Muscle layer of duodenum (tissue), 2 donors: ENCODE measurements around the gene RCE1.

Source experiments
- H3K27ac ChIP-seq: one replicate; pipeline ENCODE4 v1.7.0; 2013; ENCODE audit warnings: mild to moderate bottlenecking, low read length
- H3K27me3 ChIP-seq: one replicate; pipeline ENCODE4 v1.7.0; 2013; ENCODE audit warnings: low read depth, mild to moderate bottlenecking, control low read depth, low read length
- H3K36me3 ChIP-seq, 2 donors: one replicate each; pipeline ENCODE4 v1.7.0; 2013; ENCODE audit warnings: low read length in 2 of 2, control low read depth in 1 of 2, mild to moderate bottlenecking in 1 of 2; ENCODE audit not compliant: insufficient read depth in 2 of 2, control insufficient read depth in 1 of 2
- H3K4me1 ChIP-seq, 2 donors: one replicate each; pipeline ENCODE4 v1.7.0; 2013; ENCODE audit warnings: low read length in 2 of 2, mild to moderate bottlenecking in 2 of 2, control low read depth in 1 of 2, moderate library complexity in 1 of 2; ENCODE audit not compliant: insufficient read depth in 2 of 2, control insufficient read depth in 1 of 2
- H3K4me3 ChIP-seq, 2 donors: one replicate each; pipeline ENCODE4 v1.7.0; 2013; ENCODE audit warnings: low read length in 2 of 2, low read depth in 1 of 2, mild to moderate bottlenecking in 1 of 2
- H3K9me3 ChIP-seq, 2 donors: one replicate each; pipeline ENCODE4 v1.7.0; 2013; ENCODE audit warnings: low read length in 2 of 2, control low read depth in 1 of 2, mild to moderate bottlenecking in 1 of 2; ENCODE audit not compliant: control insufficient read depth in 1 of 2
- donor health status: healthy.

The RCE1 gene

DNA sequence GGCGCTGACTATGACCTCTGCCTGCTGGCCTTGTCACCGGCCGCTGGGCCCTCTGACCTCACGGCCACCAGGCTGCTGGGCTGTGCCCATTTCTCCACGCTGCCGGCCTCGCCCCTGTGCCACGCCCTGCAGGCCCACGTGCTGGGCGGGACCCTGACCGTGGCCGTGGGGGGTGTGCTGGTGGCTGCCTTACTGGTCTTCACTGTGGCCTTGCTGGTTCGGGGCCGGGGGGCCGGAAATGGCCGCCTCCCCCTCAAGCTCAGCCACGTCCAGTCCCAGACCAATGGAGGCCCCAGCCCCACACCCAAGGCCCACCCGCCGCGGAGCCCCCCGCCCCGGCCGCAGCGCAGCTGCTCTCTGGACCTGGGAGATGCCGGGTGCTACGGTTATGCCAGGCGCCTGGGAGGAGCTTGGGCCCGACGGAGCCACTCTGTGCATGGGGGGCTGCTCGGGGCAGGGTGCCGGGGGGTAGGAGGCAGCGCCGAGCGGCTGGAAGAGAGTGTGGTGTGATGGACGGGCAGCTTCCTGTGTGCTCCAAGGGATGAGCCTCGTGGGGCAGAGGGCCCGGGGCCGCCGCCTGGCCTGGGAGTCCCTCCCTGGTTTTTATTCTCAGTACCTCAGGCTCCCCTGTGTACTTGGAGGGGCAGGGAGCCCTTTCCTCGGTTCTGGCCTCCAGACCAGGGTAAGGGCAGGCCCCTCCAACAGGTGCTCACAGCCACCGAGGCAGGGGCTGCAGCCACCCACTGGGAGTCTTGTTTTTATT lies 16.6 kb downstream of the RCE1 start:
- H3K4me1 ChIP-seq, result peaks cover 6% of the 10 kb centered on the region in 2 donors

DNA sequence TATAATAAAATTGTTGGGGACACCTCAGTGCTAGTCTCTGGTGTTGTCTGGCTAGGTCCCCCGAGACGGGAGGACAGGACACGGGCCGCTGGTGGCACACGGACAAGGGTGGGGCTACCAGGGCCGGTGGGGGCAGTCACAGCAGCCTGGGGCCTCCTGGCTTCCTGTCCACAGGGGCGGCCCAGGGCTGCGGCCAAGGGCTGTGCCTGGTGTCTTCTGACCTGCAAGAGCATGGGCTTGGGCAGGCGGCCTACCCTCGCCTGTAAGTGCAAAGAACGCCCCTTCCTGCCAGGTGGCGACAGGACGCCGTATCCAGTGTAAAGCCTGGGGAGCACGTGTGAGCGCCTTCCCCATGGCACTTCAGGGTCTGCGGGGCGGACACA lies 17.2 kb downstream of the RCE1 start:
- Histone ChIP-seq H3K27ac (no peak overlapping the region), H3K4me1 (peaks cover 4% of the 10 kb centered on the region in 2 donors), H3K9me3 (no peaks in the 10 kb centered on the region), H3K27me3 (no peaks in the 10 kb centered on the region), H3K36me3 (no peaks in the 10 kb centered on the region), H3K4me3 (no peak overlapping the region)

More for the DNA sequence above, 16.6 kb downstream of the RCE1 start:
- Histone ChIP-seq H3K27me3 (no peaks in the 10 kb centered on the region), H3K4me3 (no peak overlapping the region), H3K36me3 (no peaks in the 10 kb centered on the region), H3K9me3 (no peaks in the 10 kb centered on the region), H3K27ac (no peak overlapping the region)

DNA sequence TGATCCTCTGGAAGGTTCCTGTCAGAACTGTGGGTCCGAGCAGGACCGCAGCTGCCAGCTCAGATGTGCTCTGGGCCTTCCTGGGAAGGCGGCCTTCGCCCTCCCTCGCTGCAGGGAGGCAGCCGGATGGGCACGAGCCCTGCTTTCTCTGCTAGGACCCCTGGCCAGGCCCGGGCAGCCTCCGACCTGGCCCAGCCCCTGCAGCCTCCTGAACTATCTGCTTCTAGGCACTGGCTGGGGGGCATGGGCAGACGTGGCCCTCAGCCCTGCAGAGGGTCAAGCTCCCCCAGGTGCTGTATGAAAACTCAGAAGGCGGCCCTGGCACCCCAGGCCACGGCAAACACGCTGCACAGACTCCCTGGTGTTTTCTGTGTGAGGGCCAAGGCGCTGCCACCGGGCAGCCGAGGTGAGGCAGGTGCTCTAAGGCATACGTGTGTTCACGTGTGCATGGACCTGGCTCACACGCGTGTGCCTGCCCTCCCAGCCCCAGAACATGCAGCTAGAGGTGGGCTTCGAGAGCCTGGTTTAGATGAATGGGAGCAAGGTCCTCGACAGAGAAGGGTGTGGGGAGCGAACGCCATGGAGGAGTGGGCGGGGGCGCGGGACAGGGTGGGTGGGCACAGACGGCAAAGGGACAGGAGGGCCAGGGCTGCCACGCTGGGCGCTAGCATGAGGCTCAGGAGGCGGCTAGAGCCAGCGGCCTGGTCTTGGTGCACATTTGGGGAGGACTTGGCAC lies 18.0 kb downstream of the RCE1 start:
- Histone ChIP-seq H3K27ac (no peak overlapping the region), H3K36me3 (no peaks in the 10 kb centered on the region)

DNA sequence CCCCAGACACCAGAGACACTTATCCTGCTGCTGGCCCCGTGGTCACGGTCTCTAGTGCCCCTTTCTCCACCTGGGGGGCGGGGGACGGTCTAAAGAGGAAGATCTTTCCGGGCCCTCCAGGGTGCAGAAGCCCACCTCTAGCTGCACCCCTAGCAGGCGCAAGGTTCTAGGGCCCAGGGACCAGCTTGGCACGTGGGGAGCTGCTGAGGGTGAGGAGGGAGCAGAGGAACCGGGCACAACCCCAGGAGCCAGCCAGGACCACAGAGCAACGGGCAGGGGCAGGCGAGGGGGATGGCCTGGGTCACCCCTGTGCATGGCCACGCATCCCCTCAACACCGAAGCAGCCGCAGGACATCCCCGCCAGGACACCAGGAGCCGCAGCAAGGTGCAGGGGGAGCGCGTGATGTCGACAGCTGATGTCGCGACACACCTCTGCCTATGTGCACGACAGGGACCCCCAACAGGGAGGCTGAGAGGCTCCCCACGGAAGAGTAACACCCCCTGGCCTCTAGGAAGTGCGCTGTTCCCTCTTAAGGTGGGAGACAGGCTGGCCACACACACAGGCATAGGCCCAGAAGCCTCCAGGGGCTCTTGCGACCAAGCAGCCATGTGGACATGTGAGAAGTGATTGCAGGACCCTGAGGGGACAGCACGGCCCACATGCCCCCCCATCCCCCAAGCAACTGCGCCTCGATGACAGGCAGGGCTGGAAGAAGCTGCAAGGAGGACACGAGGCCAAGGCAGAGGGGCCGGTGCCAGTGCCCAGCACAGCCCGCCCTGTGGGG lies 18.7 kb downstream of the RCE1 start:
- H3K27ac ChIP-seq, result no peak overlapping the region
- H3K36me3 ChIP-seq, result no peaks in the 10 kb centered on the region
- H3K4me3 ChIP-seq, result no peak overlapping the region
- no peaks in the 10 kb centered on the region for H3K27me3 ChIP-seq
- no peaks in the 10 kb centered on the region for H3K4me1 ChIP-seq
- H3K9me3 ChIP-seq, result no peaks in the 10 kb centered on the region

More for the DNA sequence above, 18.0 kb downstream of the RCE1 start:
- H3K4me3 ChIP-seq, result no peak overlapping the region
- no peaks in the 10 kb centered on the region for H3K27me3 ChIP-seq
- no peaks in the 10 kb centered on the region for H3K4me1 ChIP-seq
- no peaks in the 10 kb centered on the region for H3K9me3 ChIP-seq

DNA sequence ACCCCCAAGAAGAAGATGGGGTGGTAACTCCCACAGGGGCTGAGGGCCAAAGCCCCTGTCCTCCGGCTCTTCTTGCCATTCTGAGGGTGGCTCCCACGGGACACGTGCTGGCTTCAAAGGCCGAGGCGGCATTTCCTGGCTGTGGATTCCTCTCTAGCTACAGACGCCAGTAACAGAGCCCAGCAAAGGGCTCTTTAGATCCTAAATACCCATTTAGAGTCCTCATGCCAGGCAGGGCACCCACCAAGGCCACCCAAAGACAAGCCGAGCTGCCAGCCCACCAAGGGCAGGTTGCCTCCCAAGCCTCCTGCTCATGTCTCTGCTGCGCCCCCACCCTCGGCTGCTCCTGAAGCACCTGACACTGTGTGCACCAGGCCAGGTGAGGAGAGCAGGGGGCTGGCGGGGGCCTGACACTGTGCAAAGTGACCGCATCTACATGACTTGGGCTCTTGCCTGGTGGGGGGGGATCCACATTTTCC lies 19.4 kb downstream of the RCE1 start:
- Histone ChIP-seq H3K4me3 (no peak overlapping the region), H3K36me3 (no peaks in the 10 kb centered on the region)

DNA sequence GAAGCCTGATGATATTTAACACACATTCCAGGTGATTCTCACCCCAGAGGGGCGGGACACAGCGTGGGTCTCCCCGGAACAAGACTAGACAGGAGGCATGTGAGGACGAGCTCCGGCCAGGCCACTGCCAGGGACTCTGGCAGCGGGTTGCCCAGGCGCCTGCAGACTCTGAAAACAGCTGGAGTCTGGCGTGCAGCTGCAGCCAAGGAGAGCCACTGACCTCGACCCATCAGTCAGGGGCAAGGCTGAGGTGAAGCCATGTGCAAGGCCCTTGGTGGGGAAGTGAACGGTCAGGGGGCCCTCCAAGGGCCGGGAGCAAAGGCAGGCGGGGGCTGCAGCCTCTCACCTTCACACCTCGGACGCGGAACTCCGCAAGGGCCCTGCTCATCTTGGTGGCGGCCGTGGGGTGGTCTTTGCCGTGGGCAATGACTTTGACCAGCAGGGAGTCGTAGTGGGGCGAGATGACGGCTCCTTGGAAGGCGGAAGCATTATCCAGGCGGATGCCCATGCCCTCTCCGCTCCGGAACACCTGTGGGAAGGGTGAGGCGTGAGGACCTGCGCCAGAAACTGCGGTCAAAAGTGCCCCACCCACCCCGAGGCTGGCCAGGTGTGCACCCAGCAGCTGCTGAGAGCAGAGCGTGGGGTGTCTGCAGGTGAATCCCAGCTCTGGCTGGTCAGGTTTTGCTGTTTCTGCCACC lies 20.3 kb downstream of the RCE1 start:
- H3K36me3 ChIP-seq, result no peaks in the 10 kb centered on the region
- no peak overlapping the region for H3K27ac ChIP-seq
- no peaks in the 10 kb centered on the region for H3K4me1 ChIP-seq
- H3K4me3 ChIP-seq, result no peak overlapping the region
- H3K27me3 ChIP-seq, result no peaks in the 10 kb centered on the region
- H3K9me3 ChIP-seq, result no peaks in the 10 kb centered on the region

More for the DNA sequence above, 19.4 kb downstream of the RCE1 start:
- no peaks in the 10 kb centered on the region for H3K4me1 ChIP-seq
- H3K27me3 ChIP-seq, result no peaks in the 10 kb centered on the region
- H3K9me3 ChIP-seq, result no peaks in the 10 kb centered on the region
- H3K27ac ChIP-seq, result no peak overlapping the region

DNA sequence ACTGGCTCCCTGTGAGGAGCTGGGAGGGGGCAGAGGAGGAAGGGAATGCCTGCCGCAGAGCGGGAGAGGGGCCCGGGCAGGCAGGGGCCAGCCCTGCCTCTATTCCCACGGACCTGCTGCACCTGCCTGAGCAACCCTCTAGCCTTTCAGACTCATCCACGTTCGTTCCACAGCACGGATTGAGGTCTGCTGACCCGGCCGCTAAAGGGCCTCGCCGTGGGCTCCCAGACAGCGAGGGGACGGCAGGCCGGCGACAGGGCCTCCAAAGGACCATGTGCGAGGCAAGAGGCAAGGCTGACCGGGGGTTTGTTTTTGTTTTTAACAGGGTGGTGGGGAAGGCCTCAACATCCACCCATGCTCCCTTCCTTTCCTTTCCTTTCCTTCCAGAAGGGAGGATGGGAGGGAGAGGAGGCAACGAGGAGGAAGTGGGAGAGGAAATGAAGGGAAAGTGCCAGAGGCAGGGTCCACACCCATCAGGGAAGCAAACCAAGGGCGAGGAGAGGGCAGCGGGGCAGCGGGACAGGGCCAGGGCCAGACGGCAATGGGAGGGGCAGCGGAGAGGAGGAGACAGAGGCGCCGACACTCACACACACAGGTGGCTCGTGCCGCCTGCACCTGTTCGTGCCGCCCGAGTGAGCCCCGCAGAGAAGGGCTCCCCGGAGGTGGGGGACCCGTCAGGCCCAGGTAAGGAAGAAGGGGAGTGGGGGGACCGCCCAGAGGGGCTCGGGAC lies 21.1 kb downstream of the RCE1 start:
- no peaks in the 10 kb centered on the region for H3K27me3 ChIP-seq
- H3K9me3 ChIP-seq, result no peaks in the 10 kb centered on the region
- H3K4me3 ChIP-seq, result no peak overlapping the region
- no peaks in the 10 kb centered on the region for H3K36me3 ChIP-seq
- no peaks in the 10 kb centered on the region for H3K4me1 ChIP-seq
- H3K27ac ChIP-seq, result no peak overlapping the region

DNA sequence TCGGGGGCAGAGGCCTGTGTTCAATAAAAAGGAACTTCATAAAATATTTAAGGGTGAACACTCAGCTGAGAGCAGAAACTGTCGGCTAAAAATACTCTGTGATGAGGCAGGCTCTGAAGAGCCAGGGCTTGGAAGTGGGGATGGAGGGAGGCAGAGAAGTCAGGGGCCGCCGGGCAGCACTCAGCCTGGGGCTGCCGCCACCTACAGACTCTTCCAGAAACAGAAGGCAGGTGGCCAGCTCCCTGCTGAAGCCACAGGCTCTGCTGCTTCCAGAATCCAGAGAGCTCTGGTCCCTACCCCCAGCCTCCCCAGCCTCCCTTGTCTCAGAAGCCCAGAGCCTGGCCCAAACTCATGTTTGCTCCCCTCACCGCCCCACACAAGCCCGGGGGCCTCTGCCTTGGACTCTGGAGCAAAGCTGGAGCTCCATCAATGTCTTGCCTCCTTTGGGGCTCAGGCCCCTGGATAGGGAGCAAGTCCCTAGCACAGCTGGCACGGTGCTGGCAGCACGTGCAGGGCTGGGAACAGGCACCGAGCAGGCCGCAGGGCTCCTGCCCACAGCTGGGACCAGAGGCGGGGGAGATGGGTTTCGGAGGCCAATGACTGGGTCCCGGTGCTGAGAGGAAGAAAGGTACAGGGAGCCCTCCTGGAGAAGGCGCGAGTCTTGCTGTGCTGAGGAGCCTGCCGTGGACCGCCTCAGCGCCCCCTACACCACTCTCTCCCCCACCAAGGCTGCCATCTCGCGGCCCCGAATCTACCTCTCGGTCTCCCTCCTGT lies 21.9 kb downstream of the RCE1 start:
- Histone ChIP-seq H3K4me3 (no peak overlapping the region), H3K27me3 (no peaks in the 10 kb centered on the region), H3K27ac (no peak overlapping the region), H3K4me1 (no peaks in the 10 kb centered on the region), H3K36me3 (peaks cover 0 to 7% of the 10 kb centered on the region in 2 donors), H3K9me3 (no peaks in the 10 kb centered on the region)

DNA sequence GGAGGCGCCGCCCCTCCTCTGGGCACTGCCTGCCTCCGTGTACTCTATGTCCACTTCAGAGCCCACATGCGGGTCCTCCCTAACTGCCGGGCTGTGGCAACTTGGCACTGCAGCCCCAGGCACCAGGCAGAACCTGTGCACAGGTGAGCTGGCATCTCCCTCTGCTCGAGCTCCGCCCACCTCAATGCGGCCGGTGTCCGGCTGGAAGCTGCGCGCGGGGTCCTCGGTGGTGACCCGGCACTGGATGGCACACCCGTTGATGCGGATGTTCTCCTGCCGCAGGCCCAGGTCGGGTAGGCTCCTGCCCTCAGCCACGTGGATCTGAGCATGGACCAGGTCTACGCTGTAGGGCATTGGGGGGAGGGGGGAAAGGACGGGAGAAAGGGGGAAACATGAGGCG lies 22.8 kb downstream of the RCE1 start:
- H3K36me3 ChIP-seq, result peaks cover 0 to 8% of the 10 kb centered on the region in 2 donors
- H3K27me3 ChIP-seq, result no peaks in the 10 kb centered on the region
- H3K4me3 ChIP-seq, result no peak overlapping the region
- no peaks in the 10 kb centered on the region for H3K4me1 ChIP-seq
- no peaks in the 10 kb centered on the region for H3K9me3 ChIP-seq
- H3K27ac ChIP-seq, result no peak overlapping the region

DNA sequence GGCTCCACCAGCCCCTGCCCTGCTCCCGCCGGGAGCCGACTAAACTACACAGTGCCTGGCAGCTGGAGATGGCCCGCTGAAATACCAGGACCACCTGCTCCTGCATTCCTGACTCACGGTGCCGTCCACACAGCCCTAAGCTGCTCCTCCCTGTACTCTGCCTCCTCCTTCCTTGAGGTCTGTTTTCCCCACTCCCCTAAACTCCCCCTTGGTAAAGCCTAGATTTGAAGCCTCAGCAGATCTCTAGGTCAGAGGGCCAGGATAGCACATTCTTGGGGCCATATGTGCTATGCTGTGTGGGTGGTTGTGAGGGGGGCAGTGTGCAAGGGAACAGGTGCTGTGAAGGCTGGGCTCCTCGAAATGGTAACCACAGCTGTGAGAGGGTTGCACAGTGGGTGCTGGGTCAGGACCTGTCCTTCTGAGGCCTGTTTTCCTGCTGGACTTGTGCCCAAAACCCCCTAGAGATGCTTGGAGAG lies 23.3 kb downstream of the RCE1 start:
- no peak overlapping the region for H3K27ac ChIP-seq
- no peaks in the 10 kb centered on the region for H3K27me3 ChIP-seq
- peaks cover 0 to 13% of the 10 kb centered on the region in 2 donors for H3K36me3 ChIP-seq
- H3K9me3 ChIP-seq, result no peaks in the 10 kb centered on the region
- no peaks in the 10 kb centered on the region for H3K4me1 ChIP-seq
- no peak overlapping the region for H3K4me3 ChIP-seq
